ENCODE measurements around the gene CCDC146.

DNA sequence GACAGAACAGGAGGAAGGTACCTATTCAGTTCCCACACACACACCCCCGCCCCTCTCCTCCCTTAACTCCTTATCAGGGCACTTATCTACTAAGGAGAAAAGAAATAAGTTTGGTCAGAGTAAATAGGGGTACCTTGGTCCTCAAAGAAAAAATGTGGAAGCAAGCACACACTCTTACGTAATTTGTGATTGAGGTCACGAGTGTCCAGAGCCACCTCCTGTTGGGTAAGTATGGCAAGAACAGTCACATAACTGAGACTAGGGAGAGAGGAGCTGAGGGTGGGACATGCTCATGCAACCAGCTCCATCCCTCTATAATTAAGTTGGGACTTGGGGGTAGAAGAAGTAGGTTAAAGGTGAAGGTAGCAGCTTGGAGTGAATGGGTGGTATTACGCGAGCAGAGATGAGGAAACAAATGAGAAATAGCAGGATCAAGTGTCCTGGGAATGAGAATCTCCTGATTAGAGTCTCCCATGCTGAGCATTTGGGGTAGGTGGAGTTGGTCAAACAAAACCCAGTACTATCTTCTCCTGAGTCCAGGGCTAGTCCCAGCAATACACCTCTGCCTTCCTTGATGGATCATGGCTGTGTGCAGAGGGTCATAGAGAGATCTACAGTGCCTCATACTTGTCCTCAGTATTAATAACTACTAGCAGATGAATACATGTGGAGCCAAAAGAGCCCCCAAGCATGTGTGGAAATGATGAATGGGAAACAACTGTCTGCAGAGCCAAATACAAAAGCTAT lies 216.6 kb downstream of the CCDC146 start:
- TF ChIP-seq, protein P1, sequence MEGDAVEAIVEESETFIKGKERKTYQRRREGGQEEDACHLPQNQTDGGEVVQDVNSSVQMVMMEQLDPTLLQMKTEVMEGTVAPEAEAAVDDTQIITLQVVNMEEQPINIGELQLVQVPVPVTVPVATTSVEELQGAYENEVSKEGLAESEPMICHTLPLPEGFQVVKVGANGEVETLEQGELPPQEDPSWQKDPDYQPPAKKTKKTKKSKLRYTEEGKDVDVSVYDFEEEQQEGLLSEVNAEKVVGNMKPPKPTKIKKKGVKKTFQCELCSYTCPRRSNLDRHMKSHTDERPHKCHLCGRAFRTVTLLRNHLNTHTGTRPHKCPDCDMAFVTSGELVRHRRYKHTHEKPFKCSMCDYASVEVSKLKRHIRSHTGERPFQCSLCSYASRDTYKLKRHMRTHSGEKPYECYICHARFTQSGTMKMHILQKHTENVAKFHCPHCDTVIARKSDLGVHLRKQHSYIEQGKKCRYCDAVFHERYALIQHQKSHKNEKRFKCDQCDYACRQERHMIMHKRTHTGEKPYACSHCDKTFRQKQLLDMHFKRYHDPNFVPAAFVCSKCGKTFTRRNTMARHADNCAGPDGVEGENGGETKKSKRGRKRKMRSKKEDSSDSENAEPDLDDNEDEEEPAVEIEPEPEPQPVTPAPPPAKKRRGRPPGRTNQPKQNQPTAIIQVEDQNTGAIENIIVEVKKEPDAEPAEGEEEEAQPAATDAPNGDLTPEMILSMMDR (conservative IDR thresholded peaks at IDR 0.05; ENCODE audit: low read depth, low read length) = no peak
- TF ChIP-seq EZH2 (IDR thresholded peaks at IDR 0.05; ENCODE audit: low read length, unreplicated experiment) (no peak), EZH2phosphoT487 (IDR thresholded peaks at IDR 0.05; ENCODE audit: borderline replicate concordance, low read length) (no peak)
